HL-60/S4 treated with phorbol 12-myristate 13-acetate at 8.2 ng/mL for 4 days and 3 days (cell line): ENCODE data around the gene ADRA2B.

ENCODE experiments used
- in situ Hi-C: fragments of 300-500 bp; cut with MboI; formaldehyde crosslinking; loops from 2 replicates; pipeline ENCODE4 v1.15.0; 2022; ENCODE audit warnings: low sequenced_read_pairs

Gene ADRA2B

DNA sequence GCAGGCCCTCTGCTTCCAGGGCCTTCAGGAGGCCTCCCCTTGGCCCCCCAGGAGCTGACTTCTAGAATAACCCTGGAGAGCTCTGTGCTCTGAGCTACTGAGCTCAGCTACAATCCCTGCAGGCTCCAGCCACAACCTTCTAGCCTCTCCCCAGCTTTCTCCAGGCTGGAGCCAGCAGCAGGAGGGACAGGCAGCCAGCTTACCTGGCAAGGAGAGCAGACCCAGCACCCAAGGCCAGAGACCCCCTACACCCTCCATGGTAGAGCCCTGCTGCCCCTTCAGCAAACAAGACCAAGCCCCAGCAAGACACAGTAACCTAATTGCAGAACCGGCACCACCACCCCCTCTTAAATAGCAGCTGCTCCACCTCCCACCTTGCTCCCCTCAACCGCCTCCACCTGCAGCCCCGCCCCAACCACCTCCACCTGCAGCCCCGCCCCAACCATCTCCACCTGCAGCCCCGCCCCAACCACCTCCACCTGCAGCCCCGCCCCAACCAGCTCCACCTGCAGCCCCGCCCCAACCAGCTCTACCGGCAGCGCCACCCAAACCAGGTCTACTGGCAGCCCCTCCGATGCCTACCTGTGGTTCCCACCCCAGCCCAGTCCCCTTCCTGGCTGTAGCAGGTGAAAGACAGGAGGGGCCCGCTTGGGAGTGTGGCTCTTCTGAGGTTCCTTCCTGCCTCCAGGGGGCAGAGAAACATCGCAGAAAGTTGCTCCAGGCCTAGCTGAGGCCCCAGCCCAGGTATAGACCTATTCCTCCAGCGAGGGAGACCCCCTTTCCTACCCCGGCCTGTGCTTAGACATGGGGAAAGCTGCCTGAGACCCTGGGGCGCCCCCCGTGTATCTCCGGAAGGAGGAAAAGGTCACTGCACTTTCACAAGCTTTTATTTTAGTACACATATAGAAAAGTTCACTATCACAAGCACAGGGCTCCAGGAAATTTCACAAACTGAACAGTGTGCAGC, 22.1 kb upstream of the ADRA2B start, which contains the start of gene ASTL:
Gene ASTL (minus strand): TSS at position 324 of the 967 bp plus-strand sequence. CDS start 66 bp downstream, at position 258.
- in situ Hi-C loops = no loop called here

DNA sequence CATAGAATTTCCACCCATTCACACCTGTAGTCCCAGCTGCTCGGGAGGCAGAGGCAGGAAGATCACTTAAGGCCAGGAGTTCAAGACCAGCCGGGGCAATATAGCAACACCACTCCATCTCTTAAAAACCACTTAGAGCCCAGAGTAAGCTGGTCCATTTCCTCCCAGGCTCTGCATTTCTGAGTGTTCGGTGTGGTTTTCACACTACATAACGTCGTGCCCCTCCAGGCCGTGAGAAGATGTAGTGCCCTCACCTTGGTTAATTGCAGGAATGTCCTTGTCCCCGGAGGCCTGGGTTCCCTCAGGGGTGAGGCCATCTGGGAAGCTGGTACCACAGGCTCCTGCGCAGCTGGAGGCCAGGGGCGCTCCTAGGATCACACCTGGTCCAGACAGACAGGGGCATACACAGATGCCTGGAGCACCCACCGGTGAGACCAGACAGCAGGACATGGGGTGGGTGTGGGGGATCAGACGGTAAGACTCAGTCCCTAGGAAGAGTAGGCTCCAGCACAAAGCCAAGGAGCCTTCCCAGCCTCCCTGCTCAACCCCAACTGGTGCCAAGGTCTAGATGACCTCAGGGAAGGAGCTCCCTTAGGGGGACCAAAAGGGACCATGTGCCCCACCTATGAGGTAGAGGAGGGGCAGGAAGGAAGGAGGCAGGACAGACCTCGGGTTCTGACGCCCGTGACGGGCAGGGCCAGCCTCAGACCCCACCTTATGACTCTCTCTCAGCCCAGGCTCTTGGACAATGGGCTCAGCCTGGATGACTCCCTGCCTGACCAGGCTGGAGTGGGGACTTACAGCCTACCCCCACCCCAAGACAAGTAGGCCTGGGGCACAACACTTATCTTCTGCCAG, 21.2 kb upstream of the ADRA2B start:
- in situ Hi-C loops = no loop called here

DNA sequence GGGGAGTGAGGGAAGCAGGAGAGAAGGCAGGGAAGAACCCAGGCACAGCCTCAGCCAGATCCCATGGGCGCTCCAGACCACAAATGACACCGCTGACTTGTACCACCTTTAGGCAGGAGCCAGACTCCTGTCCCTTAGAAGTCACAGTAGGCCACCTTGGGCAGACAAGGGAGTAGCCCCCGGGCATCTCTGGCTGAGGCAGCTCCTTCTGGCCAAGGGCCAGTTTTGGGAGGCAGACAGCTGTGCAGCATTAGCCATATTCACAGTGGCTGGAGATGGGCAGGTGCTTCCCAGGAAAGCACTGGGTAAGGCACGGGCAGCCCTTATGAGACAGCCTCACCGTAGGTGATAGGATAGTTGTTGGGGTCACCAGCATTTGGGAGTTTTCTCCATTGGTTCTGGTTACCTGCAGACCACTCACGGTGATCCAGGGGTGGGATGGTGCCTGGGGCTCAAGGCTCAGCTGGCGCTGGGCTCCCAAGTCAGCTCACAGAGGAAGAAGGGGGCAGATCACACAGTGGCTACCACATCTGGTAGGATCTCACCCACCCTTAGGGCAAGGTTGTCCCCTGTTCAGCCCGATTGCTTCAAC, 19.9 kb upstream of the ADRA2B start:
- in situ Hi-C loops = no loop called here

- in situ Hi-C loops = no loop called here
Observed at GRCh38 chr2:96135621-96136020, 19.2 kb upstream of the ADRA2B start.

- in situ Hi-C loops = no loop called here
Observed at GRCh38 chr2:96135171-96135570, 18.8 kb upstream of the ADRA2B start.

GRCh38 chr2:96134421-96134820, 18.1 kb upstream of the ADRA2B start:
- in situ Hi-C loops = no loop called here

- in situ Hi-C loops = no loop called here
Observed at GRCh38 chr2:96131813-96132745, 15.7 kb upstream of the ADRA2B start.

DNA sequence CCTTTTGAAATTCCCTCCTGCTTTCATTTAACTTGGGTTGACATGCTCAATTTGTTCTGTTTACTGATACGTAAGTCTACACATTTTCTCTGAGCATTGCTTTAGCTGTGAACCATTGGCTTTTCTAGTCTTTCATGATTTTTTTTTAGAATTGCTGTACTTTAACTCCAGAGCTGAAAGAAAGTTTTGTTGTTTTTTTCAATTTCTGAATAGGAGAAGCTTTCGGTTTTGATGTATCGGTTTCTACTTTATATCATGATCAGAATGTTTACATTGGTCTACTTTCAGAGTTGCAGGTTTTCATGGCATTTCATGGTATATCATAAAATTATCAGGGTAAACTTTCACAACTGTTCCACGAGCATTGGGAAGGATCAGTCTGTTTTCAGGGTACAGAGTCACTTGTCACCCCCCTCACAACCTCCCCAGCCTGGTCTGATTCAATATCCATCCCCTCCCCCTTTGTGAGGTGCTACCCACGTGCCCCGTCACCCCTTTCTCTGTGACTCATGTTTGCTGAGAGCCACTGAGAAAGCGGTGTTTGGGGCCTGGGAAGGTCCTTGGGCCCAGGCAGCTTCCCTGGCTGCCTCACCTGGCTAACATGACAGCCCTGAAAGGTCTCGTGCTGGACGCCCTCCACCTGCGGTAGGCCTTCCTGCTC, 14.9 kb upstream of the ADRA2B start:
- in situ Hi-C loops = no loop called here

DNA sequence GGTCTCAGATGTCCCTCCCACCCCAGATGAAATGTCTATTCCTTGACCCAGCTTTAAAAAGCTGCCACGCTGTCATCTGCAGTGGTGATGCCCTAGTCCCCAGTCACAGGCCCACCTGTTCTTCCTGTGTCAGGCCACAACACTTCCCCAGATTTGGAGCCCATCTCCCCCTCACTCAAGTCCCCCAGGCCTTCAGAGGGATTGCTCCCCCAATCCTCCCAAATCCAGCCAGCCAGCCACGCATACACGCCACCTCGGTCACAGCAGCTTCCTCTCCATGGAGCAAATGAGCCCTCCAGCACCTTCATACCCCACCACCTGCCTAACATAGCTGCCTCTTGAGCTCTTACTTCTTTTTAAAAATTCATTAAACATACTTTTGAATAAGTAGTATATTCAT, 14.1 kb upstream of the ADRA2B start:
- in situ Hi-C loops = no loop called here

DNA sequence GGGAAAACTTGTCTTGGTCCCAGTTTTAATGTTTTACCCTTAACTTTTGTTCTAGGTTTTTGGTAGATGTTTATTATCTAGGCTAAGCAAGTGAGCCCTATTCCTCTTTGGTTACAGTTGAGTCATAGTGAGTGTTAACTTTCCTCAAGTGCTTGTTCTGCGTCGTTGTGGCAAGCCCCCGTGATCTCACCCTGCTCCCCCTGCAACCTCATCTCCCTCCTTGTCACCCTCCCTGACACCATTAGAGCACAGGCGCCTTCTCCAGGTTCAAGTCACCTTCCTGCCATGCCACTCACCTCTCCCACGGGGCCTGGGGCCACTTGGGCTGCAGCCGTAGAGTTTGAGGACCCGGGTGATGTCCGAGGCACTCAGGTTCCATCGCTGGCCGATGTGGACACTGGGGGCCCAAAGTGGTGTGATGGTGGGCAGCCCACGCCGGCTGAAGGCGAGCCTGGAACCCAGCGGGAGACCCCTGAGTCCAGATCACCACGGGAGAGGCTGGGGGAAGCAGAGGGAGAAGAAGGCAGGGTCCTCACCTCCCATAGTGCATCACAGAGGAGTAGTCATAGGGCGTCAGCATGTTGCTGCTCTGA, 13.3 kb upstream of the ADRA2B start:
- in situ Hi-C loops = no loop called here

DNA sequence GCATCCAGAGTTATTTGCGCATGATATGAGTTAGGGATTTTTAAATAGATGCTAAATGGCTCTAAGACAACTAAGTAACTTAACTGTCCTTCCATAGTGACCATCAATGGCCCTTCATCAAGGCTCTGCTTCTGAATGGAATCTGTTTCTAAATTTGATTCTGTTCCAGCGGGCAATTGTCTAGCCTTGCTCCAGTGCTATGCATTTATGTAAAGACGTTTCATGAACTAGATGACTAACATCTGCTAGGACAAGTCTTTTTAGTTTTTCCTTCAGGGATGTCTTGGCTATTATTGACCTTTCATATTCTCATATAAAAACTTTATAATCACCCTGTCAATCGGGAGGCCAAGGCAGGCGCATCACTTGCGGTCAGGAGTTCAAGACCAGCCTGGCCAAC, 12.1 kb upstream of the ADRA2B start:
- in situ Hi-C loops = no loop called here

DNA sequence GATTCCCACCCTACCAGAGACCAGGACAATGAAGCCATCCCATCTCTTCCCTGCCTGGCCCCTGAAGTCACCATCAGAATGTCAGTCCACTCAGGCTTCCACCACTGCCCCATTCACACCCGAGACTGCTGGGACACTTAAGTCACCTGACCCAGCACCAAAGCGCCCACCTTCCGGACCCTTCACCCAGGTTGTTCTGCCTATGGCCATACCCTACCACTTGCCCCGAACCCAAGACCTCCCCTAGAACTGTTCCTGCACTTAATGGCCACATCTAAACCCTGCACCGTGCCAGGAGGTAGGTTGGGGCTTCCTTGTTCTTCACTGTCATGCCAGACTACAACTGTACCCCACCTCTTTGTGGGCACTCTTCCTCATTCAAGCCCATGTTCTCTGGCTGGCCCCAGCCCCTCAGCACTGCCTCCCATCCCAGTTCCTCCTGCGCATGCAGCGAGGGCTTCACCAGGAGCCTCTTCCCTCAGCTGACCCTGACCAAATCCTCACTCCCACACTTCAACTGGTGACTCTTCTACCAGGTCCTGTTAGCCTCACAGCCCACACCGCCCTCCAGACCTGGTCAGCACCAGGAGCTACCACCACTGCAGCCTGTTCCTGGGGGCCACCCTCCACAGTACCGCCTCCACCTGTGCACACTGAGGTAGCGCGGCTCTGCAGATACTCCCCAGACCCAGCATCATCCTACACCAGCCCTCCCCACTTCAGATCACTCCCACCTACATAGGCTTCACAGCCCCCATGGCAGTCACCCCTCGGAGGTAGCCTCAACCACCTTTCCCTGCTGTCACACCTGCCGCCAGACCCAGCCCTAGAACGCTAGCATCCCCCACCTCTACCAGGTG, 8.3 kb upstream of the ADRA2B start:
- in situ Hi-C loops = loop anchor here (25.0 kb wide), 1 partner anchor 112 kb away; no protein-coding TSS in a partner anchor

- in situ Hi-C loops = loop anchor here (25.0 kb wide), 1 partner anchor 112 kb away; no protein-coding TSS in a partner anchor
Observed at GRCh38 chr2:96123936-96124335, 7.6 kb upstream of the ADRA2B start.

DNA sequence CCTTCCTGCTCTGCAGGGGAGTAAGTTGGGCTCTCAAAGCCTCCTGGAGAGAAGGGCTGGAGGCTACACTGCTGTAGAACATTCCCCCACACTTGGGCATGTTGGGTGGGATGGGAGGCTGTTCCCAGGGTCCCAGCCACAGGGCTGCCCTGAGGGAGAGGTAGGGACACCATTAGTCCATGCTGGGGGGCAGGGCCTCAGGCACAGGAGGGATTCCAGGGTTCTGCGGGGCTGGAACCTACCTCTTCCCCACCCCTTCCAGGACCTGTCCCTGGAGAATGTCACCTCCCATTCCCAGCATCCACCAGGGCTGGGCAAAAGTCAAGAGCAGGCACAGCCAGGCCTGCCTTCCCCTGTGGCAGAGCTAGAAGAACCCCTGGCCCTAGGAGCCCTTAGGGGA, 6.9 kb upstream of the ADRA2B start:
- in situ Hi-C loops = loop anchor here (25.0 kb wide), 1 partner anchor 111 kb away; no protein-coding TSS in a partner anchor

DNA sequence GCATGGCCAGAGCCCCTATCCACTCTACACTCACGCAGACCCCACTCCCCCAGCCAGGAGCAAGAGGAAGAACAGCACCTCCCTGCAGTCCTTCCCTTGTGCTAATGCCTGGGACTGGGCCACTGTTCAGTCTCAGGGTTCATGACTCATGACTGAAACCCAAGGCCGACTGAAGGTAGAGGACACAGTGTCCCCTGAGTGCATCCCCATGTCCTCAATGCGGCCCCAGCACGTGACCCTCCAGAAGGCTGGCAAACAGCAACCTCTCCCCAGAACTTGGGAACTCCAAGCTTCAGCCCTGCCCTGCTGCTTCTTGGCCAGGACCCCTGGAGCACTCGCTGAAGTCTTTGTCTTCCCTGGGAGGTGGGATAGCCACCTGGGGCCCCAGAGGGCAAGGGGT, 6.0 kb upstream of the ADRA2B start:
- in situ Hi-C loops = loop anchor here (25.0 kb wide), 1 partner anchor 110 kb away; no protein-coding TSS in a partner anchor

GRCh38 chr2:96121414-96121813, 5.0 kb upstream of the ADRA2B start:
- in situ Hi-C loops = loop anchor here (25.0 kb wide), 1 partner anchor 109 kb away; no protein-coding TSS in a partner anchor

GRCh38 chr2:96120991-96121390, 4.6 kb upstream of the ADRA2B start:
- in situ Hi-C loops = loop anchor here (25.0 kb wide), 1 partner anchor 109 kb away; no protein-coding TSS in a partner anchor
